Left lung (tissue), 10 donors: ENCODE results near the gene SLC35A4. TPM values are rescaled to one million over a fixed set of nuclear protein-coding genes. Genes with fewer than 3 reads are reported as not detected.

Experiments used
- ATAC-seq: fragments of 200-7000 bp; cut with Tn5 transposase; one replicate; pipeline ENCODE4 v1.9.1; 2020; ENCODE audit warnings: moderate library complexity
- DNase-seq, 4 donors: peaks; one replicate each; pipeline ENCODE4 v3.0.0-alpha.2; 2013 to 2020
- H3K27ac ChIP-seq, 2 donors: fragments of 200-600 bp; sonication (generic) in 1 of 2; one replicate each; pipeline versions ENCODE4 v1.5.0 to v1.8.0; 2020 to 2021
- H3K27me3 ChIP-seq, 2 donors: fragments of 200-600 bp; sonication (generic) in 1 of 2; one replicate each; pipeline versions ENCODE4 v1.5.0 to v1.8.0; 2020 to 2021
- H3K36me3 ChIP-seq, 2 donors: fragments of 200-600 bp; sonication (generic) in 1 of 2; one replicate each; pipeline versions ENCODE4 v1.5.0 to v1.8.0; 2020 to 2021
- H3K4me1 ChIP-seq, 2 donors: fragments of 200-600 bp; one replicate each; pipeline ENCODE4 v1.8.0; 2021
- H3K4me3 ChIP-seq, 2 donors: fragments of 200-600 bp; sonication (generic) in 1 of 2; one replicate each; pipeline versions ENCODE4 v1.5.0 to v1.8.0; 2020 to 2021; ENCODE audit warnings: mild to moderate bottlenecking in 1 of 2
- H3K9me3 ChIP-seq, 2 donors: fragments of 200-600 bp; sonication (generic) in 1 of 2; one replicate each; pipeline versions ENCODE4 v1.5.0 to v1.8.0; 2020 to 2021
- intact Hi-C, 2 donors: fragments of 100-400 bp; cut with DNase I; formaldehyde crosslinking; loops; one replicate each; pipeline versions ENCODE4 v1.11.2 to v1.14.2; 2022
- polyA plus RNA-seq, 6 donors: library from polyadenylated mRNA; unstranded; fragments of 120-200 nt; gene quantifications; one replicate each; pipeline ENCODE4 v1.2.1, GENCODE V29; 2013; ENCODE audit not compliant: insufficient read length in 6 of 6
- total RNA-seq, 2 donors: library from RNA; stranded (reverse); fragmentation: NEBNext Ultra II Directional; extraction: Animal tissue kit (Norgen Biotek cat#: 25700); gene quantifications; one replicate each; pipeline ENCODE4 v1.2.1, GENCODE V29; 2021
- TF ChIP-seq, protein P1 (sequence below), 2 donors: fragments of 200-600 bp; sonication (generic) in 1 of 2; IDR thresholded peaks; one replicate each; pipeline versions ENCODE4 v1.5.0 to v1.8.0; 2021; ENCODE audit warnings: antibody characterized with exemption in 2 of 2
- donor health status: DM: no; HTN: yes; CAD: no.
- donor health status: DM: no; HTN: no; CAD: no.

SLC35A4 gene
- total and polyA plus RNA-seq, 8 donors = 63.8 to 82.8 (median 77.6) TPM

DNA sequence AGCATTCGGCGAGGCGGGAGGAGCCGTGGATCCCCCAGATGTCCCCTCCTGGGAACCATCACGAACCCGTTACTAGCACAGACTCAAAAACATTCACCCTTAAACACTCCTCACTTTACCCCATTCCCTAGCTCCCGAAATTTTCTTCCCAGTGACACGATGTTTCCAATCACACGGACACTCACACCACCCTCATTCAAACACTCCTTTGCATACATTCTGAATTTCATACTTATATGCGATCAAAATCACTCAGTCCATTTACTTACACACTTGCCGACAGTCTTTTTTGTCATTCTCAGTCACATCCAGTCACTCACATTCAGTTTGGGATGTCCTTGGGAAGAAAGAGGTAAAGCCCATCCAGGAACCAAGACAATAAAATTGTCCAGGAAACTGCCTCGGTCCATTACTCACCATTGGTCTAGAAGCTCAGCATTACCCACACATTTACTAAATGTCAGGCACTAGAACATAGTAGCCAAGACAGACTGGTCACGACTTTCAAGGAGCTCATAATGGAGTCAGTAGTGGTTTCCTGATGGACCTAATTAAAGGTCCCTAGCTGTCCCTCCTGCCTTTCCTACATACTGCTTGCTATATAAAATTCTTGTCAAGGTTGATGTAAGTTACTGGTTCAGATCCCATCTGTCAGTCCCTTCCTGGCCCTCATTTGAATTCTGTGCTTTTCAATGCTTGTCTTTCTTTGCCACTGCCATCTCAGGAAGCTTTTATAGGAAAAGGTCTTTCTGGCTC is 574 bp downstream of the SLC35A4 start:
- H3K27ac ChIP-seq = peak overlapping the region; percentile 95 to 96
- intact Hi-C loops = no loop called here
- peaks cover 25 to 72% of the 10 kb centered on the region in 2 donors for H3K4me1 ChIP-seq
- DNase-seq (no peak), ATAC-seq (no peak)
- TF ChIP-seq, protein P1, sequence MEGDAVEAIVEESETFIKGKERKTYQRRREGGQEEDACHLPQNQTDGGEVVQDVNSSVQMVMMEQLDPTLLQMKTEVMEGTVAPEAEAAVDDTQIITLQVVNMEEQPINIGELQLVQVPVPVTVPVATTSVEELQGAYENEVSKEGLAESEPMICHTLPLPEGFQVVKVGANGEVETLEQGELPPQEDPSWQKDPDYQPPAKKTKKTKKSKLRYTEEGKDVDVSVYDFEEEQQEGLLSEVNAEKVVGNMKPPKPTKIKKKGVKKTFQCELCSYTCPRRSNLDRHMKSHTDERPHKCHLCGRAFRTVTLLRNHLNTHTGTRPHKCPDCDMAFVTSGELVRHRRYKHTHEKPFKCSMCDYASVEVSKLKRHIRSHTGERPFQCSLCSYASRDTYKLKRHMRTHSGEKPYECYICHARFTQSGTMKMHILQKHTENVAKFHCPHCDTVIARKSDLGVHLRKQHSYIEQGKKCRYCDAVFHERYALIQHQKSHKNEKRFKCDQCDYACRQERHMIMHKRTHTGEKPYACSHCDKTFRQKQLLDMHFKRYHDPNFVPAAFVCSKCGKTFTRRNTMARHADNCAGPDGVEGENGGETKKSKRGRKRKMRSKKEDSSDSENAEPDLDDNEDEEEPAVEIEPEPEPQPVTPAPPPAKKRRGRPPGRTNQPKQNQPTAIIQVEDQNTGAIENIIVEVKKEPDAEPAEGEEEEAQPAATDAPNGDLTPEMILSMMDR (IDR thresholded peaks at IDR 0.05) = no peak
- H3K9me3 ChIP-seq = no peaks in the 10 kb centered on the region
- H3K36me3 ChIP-seq = peaks cover 0 to 30% of the 10 kb centered on the region in 2 donors
- peak overlapping the region; percentile 66 to 77 for H3K4me3 ChIP-seq
- no peaks in the 10 kb centered on the region for H3K27me3 ChIP-seq

DNA sequence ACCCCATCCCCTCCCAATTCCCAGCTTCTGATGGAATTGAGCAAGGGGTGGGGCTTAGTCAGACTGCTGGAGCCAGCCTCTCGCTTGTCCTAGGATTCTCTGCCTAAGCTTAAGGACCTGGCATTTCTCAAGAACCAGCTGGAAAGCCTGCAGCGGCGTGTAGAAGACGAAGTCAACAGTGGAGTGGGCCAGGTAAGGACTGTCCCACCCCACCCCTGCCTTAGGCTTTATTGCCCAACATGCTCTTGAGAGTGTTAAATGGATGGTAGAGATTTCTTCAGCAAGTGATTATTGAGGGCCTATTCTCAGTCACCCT is 1.1 kb downstream of the SLC35A4 start:
- Histone ChIP-seq H3K27ac (peak overlapping the region in 1 of 2 donors; percentile 96), H3K4me1 (peaks cover 25 to 74% of the 10 kb centered on the region in 2 donors), H3K36me3 (peaks cover 0 to 29% of the 10 kb centered on the region in 2 donors), H3K27me3 (no peaks in the 10 kb centered on the region), H3K4me3 (peak overlapping the region in 1 of 2 donors; percentile 66), H3K9me3 (no peaks in the 10 kb centered on the region)
- intact Hi-C loops = no loop called here
- TF ChIP-seq, protein P1 (IDR thresholded peaks at IDR 0.05) = no peak
- ATAC-seq (peak; percentile 45), DNase-seq (peak in 1 of 4 donors; percentile 71)

DNA sequence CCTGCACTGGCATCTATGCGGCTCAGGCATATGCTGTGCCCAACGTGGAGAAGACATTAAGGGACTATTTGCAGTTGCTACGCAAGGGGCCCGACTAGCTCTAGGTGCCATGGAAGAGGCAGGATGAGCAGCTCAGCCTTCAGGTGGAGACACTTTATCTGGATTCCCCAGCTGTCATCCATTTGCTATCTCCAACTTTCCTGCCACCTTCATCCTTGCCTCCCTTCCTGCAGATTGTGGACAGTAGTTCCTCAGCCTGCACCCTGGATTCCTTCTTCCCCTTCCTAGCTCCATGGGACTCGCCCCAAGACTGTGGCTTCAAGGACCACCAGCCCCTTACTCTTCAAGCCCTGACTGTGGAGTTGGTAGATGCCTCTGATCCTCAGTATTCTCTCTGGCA is 2.0 kb downstream of the SLC35A4 start:
- Histone ChIP-seq H3K4me1 (peaks cover 25 to 73% of the 10 kb centered on the region in 2 donors), H3K27me3 (no peaks in the 10 kb centered on the region), H3K27ac (no peak overlapping the region), H3K9me3 (no peaks in the 10 kb centered on the region), H3K4me3 (no peak overlapping the region), H3K36me3 (peaks cover 0 to 29% of the 10 kb centered on the region in 2 donors)
- DNase-seq (no peak), ATAC-seq (no peak)
- TF ChIP-seq, protein P1 (IDR thresholded peaks at IDR 0.05) = no peak
- intact Hi-C loops = no loop called here

DNA sequence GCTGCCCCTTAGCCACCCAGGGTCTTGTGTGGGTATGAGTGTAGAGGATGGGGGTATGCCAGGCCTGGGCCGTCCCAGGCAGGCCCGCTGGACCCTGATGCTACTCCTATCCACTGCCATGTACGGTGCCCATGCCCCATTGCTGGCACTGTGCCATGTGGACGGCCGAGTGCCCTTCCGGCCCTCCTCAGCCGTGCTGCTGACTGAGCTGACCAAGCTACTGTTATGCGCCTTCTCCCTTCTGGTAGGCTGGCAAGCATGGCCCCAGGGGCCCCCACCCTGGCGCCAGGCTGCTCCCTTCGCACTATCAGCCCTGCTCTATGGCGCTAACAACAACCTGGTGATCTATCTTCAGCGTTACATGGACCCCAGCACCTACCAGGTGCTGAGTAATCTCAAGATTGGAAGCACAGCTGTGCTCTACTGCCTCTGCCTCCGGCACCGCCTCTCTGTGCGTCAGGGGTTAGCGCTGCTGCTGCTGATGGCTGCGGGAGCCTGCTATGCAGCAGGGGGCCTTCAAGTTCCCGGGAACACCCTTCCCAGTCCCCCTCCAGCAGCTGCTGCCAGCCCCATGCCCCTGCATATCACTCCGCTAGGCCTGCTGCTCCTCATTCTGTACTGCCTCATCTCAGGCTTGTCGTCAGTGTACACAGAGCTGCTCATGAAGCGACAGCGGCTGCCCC is 2.6 kb downstream of the SLC35A4 start:
- H3K9me3 ChIP-seq = no peaks in the 10 kb centered on the region
- TF ChIP-seq, protein P1 (IDR thresholded peaks at IDR 0.05) = no peak
- DNase-seq (no peak), ATAC-seq (no peak)
- peaks cover 25 to 70% of the 10 kb centered on the region in 2 donors for H3K4me1 ChIP-seq
- no peak overlapping the region for H3K27ac ChIP-seq
- H3K36me3 ChIP-seq = peaks cover 0 to 29% of the 10 kb centered on the region in 2 donors
- intact Hi-C loops = no loop called here
- no peak overlapping the region for H3K4me3 ChIP-seq
- no peaks in the 10 kb centered on the region for H3K27me3 ChIP-seq

DNA sequence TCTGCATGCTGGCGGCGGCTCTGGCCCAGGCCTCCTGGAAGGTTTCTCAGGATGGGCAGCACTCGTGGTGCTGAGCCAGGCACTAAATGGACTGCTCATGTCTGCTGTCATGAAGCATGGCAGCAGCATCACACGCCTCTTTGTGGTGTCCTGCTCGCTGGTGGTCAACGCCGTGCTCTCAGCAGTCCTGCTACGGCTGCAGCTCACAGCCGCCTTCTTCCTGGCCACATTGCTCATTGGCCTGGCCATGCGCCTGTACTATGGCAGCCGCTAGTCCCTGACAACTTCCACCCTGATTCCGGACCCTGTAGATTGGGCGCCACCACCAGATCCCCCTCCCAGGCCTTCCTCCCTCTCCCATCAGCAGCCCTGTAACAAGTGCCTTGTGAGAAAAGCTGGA is 3.2 kb downstream of the SLC35A4 start:
- Histone ChIP-seq H3K4me1 (peaks cover 25 to 64% of the 10 kb centered on the region in 2 donors), H3K27me3 (no peaks in the 10 kb centered on the region), H3K36me3 (peaks cover 0 to 29% of the 10 kb centered on the region in 2 donors), H3K9me3 (no peaks in the 10 kb centered on the region), H3K27ac (no peak overlapping the region), H3K4me3 (no peak overlapping the region)
- TF ChIP-seq, protein P1 (IDR thresholded peaks at IDR 0.05) = no peak
- intact Hi-C loops = no loop called here
- DNase-seq = no peak
- no peak for ATAC-seq
